AG09309 (cell line): Measurements from ENCODE around the gene WDFY3.
A peak's percentile ranks its signal among the peaks of the same experiment; 100 is the strongest.

Source experiments
- DNase-seq: peaks from one replicate; pipeline ENCODE4 v3.0.0-alpha.2; 2010; ENCODE audit warnings: low read depth
- H3K4me3 ChIP-seq: 2 replicates; pipeline ENCODE4 v1.5.1; 2011; ENCODE audit warnings: mild to moderate bottlenecking, low read depth, low read length, moderate library complexity; ENCODE audit not compliant: control insufficient read depth
- CTCF ChIP-seq: IDR thresholded peaks from 2 replicates; pipeline ENCODE4 v1.5.1; 2011; ENCODE audit warnings: mild to moderate bottlenecking, low read depth, low read length, inconsistent platforms; ENCODE audit not compliant: insufficient read depth, control insufficient read depth; ENCODE audit errors: missing control alignments

The WDFY3 gene

GRCh38 chr4:84767168-84767567 lies 199.3 kb downstream of the WDFY3 start:
- no peak for DNase-seq
- no peak overlapping the region for H3K4me3 ChIP-seq
- no peak for TF ChIP-seq CTCF

- TF ChIP-seq CTCF = no peak
- DNase-seq = no peak
- no peak overlapping the region for H3K4me3 ChIP-seq
These were observed 213.0 kb downstream of the WDFY3 start for GRCh38 chr4:84753321-84753972.

- no peak overlapping the region for H3K4me3 ChIP-seq
- no peak for DNase-seq
- TF ChIP-seq CTCF = no peak
These were observed 214.8 kb downstream of the WDFY3 start for GRCh38 chr4:84751707-84752106.

GRCh38 chr4:84750960-84751283 lies 215.6 kb downstream of the WDFY3 start:
- DNase-seq = no peak
- H3K4me3 ChIP-seq = no peak overlapping the region
- TF ChIP-seq CTCF = no peak

GRCh38 chr4:84750260-84750959 lies 216.1 kb downstream of the WDFY3 start:
- no peak overlapping the region for H3K4me3 ChIP-seq
- peak; percentile 23 for DNase-seq
- peak; percentile 47 for TF ChIP-seq CTCF

- no peak overlapping the region for H3K4me3 ChIP-seq
- TF ChIP-seq CTCF = no peak
- no peak for DNase-seq
These were observed 226.4 kb downstream of the WDFY3 start for GRCh38 chr4:84740057-84740456.
